HG03460 (cell line): ENCODE data around the gene ANKS1B.

Source experiments
- ATAC-seq: cut with Tn5 transposase; IDR thresholded peaks from one replicate; pipeline ENCODE4 v1.9.1; 2021; ENCODE audit not compliant: unreplicated experiment

Gene ANKS1B

GRCh38 chr12:99140017-99140720 lies 844.6 kb downstream of the ANKS1B start:
- ATAC-seq, result no peak

GRCh38 chr12:99138393-99138792 lies 846.3 kb downstream of the ANKS1B start:
- no peak for ATAC-seq

- no peak for ATAC-seq
These were observed 847.4 kb downstream of the ANKS1B start for GRCh38 chr12:99137124-99137855.

DNA sequence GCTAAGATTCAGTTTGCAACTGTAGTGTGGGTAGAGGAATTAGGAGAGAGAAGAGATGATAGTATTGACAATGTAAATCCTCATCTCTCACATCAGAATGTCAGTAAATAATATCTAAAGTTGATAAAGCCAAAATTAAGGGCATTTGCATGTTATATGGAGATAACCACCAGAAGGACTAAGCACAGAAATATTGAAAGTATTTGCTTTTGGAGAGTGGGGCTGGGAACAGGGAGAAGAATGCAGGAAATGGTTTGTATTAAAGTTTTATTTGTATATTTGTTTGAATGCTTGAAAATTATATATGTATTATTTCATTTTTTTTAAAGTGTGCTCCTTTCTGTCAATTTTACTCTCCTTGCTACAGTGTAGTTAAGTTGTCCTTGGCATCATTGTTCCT lies 848.2 kb downstream of the ANKS1B start:
- ATAC-seq, result no peak

- no peak for ATAC-seq
These were observed 849.4 kb downstream of the ANKS1B start for GRCh38 chr12:99135376-99135775.

- ATAC-seq, result no peak
These were observed 851.3 kb downstream of the ANKS1B start for GRCh38 chr12:99133401-99133800.

DNA sequence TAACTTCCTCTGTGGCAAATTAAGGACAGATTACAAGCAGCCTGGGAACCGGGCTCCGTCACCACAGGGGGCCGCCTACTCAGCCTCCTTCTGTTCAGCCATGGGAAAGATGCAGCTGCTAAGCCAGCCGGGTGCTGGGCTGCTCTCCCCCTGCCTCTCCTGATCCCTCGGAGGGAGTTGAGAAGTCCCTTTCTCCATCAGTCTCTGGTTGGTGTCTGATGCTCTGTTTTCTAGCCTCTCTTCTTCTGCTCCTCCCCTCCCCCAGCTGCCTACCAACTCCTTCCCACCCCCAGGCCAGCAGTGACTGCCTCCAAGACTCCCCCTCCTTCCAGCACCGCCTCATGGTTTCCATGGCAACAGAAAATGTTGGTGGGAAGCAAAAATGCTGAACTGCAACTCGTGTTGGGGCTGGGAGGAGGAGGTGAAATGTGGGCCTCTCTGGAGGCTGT lies 853.0 kb downstream of the ANKS1B start:
- ATAC-seq, result no peak

DNA sequence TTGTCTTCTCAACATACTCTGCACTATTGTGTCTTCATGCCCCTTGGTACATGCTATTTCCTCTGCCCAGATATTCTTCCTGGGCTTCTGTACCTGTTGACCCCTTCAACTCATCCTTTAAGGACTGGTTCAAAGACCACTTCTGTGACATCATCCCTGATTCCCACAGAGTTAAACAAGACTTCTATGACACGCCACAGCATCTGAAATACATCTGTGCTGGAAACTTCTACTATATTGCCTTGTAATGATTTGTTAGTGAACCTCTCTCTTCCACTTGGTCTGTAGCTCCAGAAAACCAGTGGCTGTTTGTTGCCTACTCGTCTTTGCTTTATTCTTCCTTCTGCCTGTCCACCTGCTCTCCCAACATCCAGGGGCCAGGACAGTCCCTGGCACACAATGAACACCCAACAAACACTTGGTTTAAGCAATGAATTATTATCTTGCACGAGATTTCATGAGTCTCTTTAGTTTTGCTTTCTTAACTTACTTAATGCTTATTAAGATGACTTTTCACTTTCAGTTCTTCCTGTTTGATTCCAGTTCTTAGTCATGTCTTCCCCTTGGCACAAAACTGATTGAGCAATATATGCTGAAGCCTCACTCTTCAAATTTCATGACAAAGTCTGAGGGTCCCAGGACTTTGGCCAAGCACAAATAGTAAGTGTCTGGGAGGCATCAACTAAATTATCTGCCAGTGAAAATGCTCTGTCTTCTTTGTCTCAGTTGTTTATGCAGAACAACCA lies 853.8 kb downstream of the ANKS1B start:
- peak; percentile 92 for ATAC-seq

DNA sequence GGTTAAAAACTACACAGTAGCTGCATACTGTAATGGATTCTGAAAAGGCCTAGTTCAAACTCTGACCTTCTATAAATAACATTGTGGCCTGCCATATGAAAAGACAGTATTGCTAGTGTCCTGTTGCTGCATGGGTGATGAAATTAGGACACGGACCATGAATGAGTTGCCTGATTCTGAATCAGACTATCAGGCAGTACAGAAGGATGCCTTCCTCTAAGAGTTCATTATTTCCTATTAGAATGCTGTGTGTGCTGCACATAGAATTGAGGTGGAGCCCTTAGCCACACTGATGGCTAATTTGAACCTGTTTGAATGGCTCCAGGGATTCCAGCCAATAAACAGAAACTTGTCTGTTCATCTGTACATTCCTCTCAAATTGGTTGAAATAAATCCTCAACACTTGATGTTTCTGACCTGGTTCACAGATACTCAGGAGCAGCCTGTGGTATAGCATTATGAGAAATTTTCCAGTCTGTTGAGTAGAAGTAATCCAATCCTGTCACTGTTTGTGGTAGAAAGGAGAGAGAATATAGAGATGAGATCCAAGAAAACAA lies 856.4 kb downstream of the ANKS1B start:
- ATAC-seq, result no peak

DNA sequence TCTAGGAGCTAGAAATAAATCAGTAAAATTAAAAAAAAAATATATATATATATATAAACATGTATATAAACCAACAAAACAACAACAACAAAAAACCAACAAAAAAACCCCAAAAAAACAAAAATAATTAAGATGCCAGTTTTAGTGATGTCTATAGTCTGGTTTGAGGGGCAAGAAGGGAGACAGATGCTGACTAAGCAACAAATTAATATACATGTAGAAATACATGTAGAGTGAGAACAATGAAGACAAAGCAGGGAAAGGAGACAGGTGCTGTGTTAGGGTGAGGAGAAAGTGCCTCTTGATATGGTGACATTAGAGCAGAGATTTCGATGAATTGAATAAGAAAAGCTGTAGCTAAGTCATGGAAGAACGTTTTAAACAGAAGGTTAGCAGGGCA lies 861.8 kb downstream of the ANKS1B start:
- no peak for ATAC-seq

DNA sequence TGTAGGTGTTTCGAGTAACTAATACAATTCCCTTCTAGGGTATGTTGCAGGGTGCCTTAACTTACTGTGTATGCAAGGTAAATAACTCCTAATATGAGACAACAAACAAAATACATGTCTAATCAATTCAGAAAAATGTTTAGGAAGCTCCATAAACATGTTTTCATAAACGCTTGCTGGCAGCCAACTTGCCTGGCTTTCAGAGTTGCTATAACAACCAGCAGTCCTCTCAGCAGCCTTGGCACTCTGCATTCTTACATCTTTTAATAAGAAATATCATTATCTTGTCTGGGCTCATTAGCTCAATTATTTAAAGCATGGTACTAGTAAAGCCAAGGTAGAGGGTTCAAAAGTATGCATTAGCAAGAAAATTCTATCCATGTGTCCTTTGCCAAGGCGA lies 862.2 kb downstream of the ANKS1B start:
- no peak for ATAC-seq

- no peak for ATAC-seq
These were observed 863.2 kb downstream of the ANKS1B start for GRCh38 chr12:99121546-99121945.

- no peak for ATAC-seq
These were observed 864.8 kb downstream of the ANKS1B start for GRCh38 chr12:99119943-99120342.

DNA sequence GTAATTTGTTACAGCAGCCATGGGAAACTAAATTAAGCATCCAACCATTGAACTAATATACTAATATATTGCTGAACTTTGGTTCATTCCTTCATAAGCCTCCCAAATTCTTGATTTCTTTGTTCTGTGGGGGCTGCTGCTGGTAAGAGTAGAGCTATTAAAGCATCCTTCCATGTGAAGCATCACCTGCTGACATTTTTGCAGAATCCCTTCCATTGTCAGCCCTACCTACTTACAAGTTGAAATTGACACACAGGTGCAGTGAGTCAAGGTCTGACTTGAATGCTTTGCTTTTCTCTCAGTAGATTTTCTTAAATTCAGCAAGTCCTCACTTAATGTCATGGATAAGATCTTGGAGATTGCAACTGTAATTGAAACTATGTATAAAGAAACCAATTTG lies 865.3 kb downstream of the ANKS1B start:
- no peak for ATAC-seq

DNA sequence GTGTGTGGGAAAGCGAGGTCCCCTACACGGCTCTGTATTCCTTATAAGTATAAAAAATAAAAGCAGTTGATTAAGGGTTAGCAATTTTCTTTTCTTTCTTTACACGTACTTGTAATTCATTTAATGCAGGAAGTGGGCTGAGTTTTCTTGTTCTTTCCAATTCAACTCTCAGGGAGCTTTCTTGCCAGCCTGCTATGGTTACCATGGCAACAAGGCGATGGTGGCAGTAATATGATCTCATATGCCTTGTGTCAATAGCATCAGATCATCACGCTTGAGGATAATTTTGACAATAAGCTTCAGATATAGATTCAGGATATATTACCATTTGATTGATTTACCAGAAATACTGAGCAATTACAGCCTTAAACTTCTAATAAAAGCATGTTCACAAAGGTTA lies 873.1 kb downstream of the ANKS1B start:
- ATAC-seq, result no peak

DNA sequence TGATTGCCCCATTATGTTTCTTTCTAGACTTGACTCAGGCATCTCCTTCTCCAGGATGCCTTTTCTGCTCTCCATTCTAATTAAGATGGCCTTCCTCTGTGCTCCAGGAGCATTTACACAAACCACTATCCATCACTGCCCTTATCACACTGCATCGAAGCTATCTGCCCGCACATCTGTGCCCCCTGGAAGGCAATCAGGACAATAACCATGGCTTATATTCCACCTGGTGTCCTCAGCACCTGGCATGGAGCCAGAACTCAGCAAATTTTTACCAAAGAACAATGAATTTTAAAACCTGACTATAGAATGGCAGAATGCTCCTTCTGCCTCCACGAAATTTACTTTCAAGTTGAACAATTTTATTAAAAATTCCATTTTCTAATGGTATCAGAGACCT lies 873.9 kb downstream of the ANKS1B start:
- no peak for ATAC-seq

GRCh38 chr12:99110212-99110611 lies 874.5 kb downstream of the ANKS1B start:
- ATAC-seq, result no peak

- no peak for ATAC-seq
These were observed 875.8 kb downstream of the ANKS1B start for GRCh38 chr12:99108924-99109323.

- no peak for ATAC-seq
These were observed 885.0 kb downstream of the ANKS1B start for GRCh38 chr12:99099786-99100185.

- ATAC-seq, result no peak
These were observed 887.6 kb downstream of the ANKS1B start for GRCh38 chr12:99097171-99097570.

GRCh38 chr12:99093166-99093565 lies 891.6 kb downstream of the ANKS1B start:
- no peak for ATAC-seq
